HCT116 (cell line): ENCODE results near the gene MISP. TPM values are rescaled to one million over a fixed set of nuclear protein-coding genes. Genes with fewer than 3 reads are reported as not detected.

Experiments used
- ATAC-seq: fragments of 200-7000 bp; cut with Tn5 transposase; 2 replicates; pipeline ENCODE4 v1.9.1; 2020; ENCODE audit warnings: mild to moderate bottlenecking, moderate library complexity
- BruUV-seq: library from RNA; stranded (reverse); fragments of 400-500 nt; replicated peaks from 2 replicates; lab custom pipeline; 2021; lab: Mats Ljungman, UMichigan
- CTCF ChIA-PET: fragments of 300-600 bp; sonication (Branson Sonifier 250); formaldehyde crosslinking; loops from one replicate; lab custom pipeline; 2021; ENCODE audit warnings: antibody characterized with exemption; lab: Charles Lee
- POLR2A ChIA-PET: fragments of 300-600, 350-600 bp; sonication (Branson Sonifier 250); formaldehyde crosslinking; loops from one replicate; lab custom pipeline; 2021; ENCODE audit warnings: antibody characterized with exemption; lab: Charles Lee
- RAD21 ChIA-PET, 2 experiments: fragments of 300-600 bp; sonication (Branson Sonifier 250); formaldehyde crosslinking; loops; one replicate each; lab custom pipeline; 2023; ENCODE audit warnings: low total read pairs in 2 of 2; ENCODE audit not compliant: uncharacterized antibody in 2 of 2, unreplicated experiment in 2 of 2, low non-redundant PET in 1 of 2; lab: Charles Lee
- DNase-seq: peaks from one replicate; pipeline ENCODE4 v3.0.0-alpha.2; 2010; ENCODE audit warnings: low read depth, low spot score
- H2AFZ ChIP-seq: fragments of 200-600 bp; shearing (Covaris generic), sonication (generic); 2 replicates; pipeline ENCODE4 v1.6.1; 2017; ENCODE audit warnings: low read depth, mixed run types, mixed read lengths, antibody characterized with exemption, low read length; ENCODE audit not compliant: poor library complexity, severe bottlenecking
- H3K27ac ChIP-seq: 2 replicates; pipeline ENCODE4 v1.5.1; 2012; ENCODE audit warnings: low read depth, low read length
- H3K27me3 ChIP-seq: fragments of 200-600 bp; sonication (generic); 2 replicates; pipeline ENCODE4 v1.6.1; 2016; ENCODE audit warnings: mixed run types, low read length, mixed read lengths; ENCODE audit not compliant: insufficient read depth
- H3K36me3 ChIP-seq, 2 experiments: fragments of 200-500 bp in 1 of 2; fragments of 200-600 bp in 1 of 2; sonication (Bioruptor generic) in 1 of 2; sonication (generic) in 1 of 2; 2 replicates each; pipeline versions ENCODE4 v1.5.1 to v1.6.1; 2014 to 2016; ENCODE audit warnings: low read length in 2 of 2, inconsistent platforms in 1 of 2, mixed read lengths in 1 of 2, mixed run types in 1 of 2; ENCODE audit not compliant: insufficient read depth in 2 of 2, control insufficient read depth in 1 of 2
- H3K4me1 ChIP-seq, 2 experiments: fragments of 200-600 bp in 1 of 2; sonication (generic) in 1 of 2; 2 replicates each; pipeline versions ENCODE4 v1.5.1 to v1.6.1; 2012 to 2017; ENCODE audit warnings: low read length in 2 of 2, inconsistent platforms in 1 of 2, mild to moderate bottlenecking in 1 of 2, mixed read lengths in 1 of 2, mixed run types in 1 of 2, moderate library complexity in 1 of 2; ENCODE audit not compliant: insufficient read depth in 2 of 2, control insufficient read depth in 1 of 2
- H3K4me2 ChIP-seq: fragments of 200-600 bp; sonication (generic); 2 replicates; pipeline ENCODE4 v1.6.1; 2017; ENCODE audit warnings: mixed run types, low read length, mixed read lengths
- H3K4me3 ChIP-seq, 2 experiments: fragments of 200-600 bp in 1 of 2; sonication (generic) in 1 of 2; replicated peaks in 1 of 2; 2 replicates each; pipeline ENCODE4 v1.5.1; 2011 to 2016; ENCODE audit warnings: low read length in 2 of 2, control low read depth in 1 of 2, low read depth in 1 of 2, mild to moderate bottlenecking in 1 of 2, mixed read lengths in 1 of 2, mixed run types in 1 of 2
- H3K79me2 ChIP-seq: fragments of 200-600 bp; sonication (generic); 2 replicates; pipeline ENCODE4 v1.6.1; 2017; ENCODE audit warnings: mild to moderate bottlenecking, mixed run types, low read length, moderate library complexity, mixed read lengths; ENCODE audit not compliant: insufficient read depth
- H3K9ac ChIP-seq: fragments of 200-600 bp; sonication (generic); 2 replicates; pipeline ENCODE4 v1.6.1; 2016; ENCODE audit warnings: low read length, mixed read lengths
- H3K9me2 ChIP-seq: fragments of 200-600 bp; sonication (generic), shearing (Covaris generic); 2 replicates; pipeline ENCODE4 v1.6.1; 2017; ENCODE audit warnings: mixed run types, mild to moderate bottlenecking, moderate library complexity; ENCODE audit not compliant: insufficient read depth
- H3K9me3 ChIP-seq, 2 experiments: fragments of 200-500 bp in 1 of 2; fragments of 200-600 bp in 1 of 2; sonication (Bioruptor generic) in 1 of 2; sonication (generic) in 1 of 2; 2 replicates each; pipeline ENCODE4 v1.6.1; 2014 to 2017; ENCODE audit warnings: low read length in 2 of 2, mixed read lengths in 2 of 2, inconsistent platforms in 1 of 2, low read depth in 1 of 2, mild to moderate bottlenecking in 1 of 2, mixed run types in 1 of 2, moderate library complexity in 1 of 2; ENCODE audit not compliant: control insufficient read depth in 1 of 2, insufficient read depth in 1 of 2
- H4K20me1 ChIP-seq: fragments of 200-600 bp; sonication (generic), shearing (Covaris generic); 2 replicates; pipeline ENCODE4 v1.6.1; 2017; ENCODE audit warnings: mixed run types, mild to moderate bottlenecking, moderate library complexity; ENCODE audit not compliant: insufficient read depth
- CBX3 ChIP-seq: IDR thresholded peaks from 2 replicates; pipeline ENCODE4 v1.6.1; 2012; ENCODE audit warnings: low read depth
- CEBPB ChIP-seq: IDR thresholded peaks from 2 replicates; pipeline ENCODE4 v1.6.1; 2012; ENCODE audit warnings: low read depth
- EGR1 ChIP-seq: IDR thresholded peaks from 2 replicates; pipeline ENCODE4 v1.6.1; 2012; ENCODE audit warnings: low read depth
- EZH2 ChIP-seq: fragments of 200-600 bp; sonication (generic); IDR thresholded peaks from 2 replicates; pipeline ENCODE4 v1.6.1; 2017; ENCODE audit warnings: antibody characterized with exemption, mixed run types
- EZH2phosphoT487 ChIP-seq: fragments of 200-600 bp; IDR thresholded peaks from 2 replicates; pipeline ENCODE4 v1.6.1; 2018; ENCODE audit warnings: antibody characterized with exemption, borderline replicate concordance
- FOSL1 ChIP-seq: IDR thresholded peaks from 2 replicates; pipeline ENCODE4 v1.6.1; 2012; ENCODE audit warnings: low read depth
- JUND ChIP-seq: IDR thresholded peaks from 2 replicates; pipeline ENCODE4 v1.6.1; 2012
- POLR2A ChIP-seq: IDR thresholded peaks from 2 replicates; pipeline ENCODE4 v1.7.0; 2011; ENCODE audit warnings: borderline replicate concordance; ENCODE audit not compliant: insufficient read depth, insufficient read length; ENCODE audit errors: extremely low read depth
- POLR2AphosphoS5 ChIP-seq: IDR thresholded peaks from 2 replicates; pipeline ENCODE4 v1.6.1; 2011; ENCODE audit warnings: mild to moderate bottlenecking, low read depth, low read length, moderate library complexity
- RAD21 ChIP-seq: IDR thresholded peaks from 2 replicates; pipeline ENCODE4 v1.6.1; 2012; ENCODE audit warnings: low read depth, mild to moderate bottlenecking
- SIN3A ChIP-seq: IDR thresholded peaks from 2 replicates; pipeline ENCODE4 v1.6.1; 2012; ENCODE audit warnings: low read depth
- SP1 ChIP-seq: IDR thresholded peaks from 2 replicates; pipeline ENCODE4 v1.6.1; 2012; ENCODE audit warnings: low read depth
- SRF ChIP-seq: IDR thresholded peaks from 2 replicates; pipeline ENCODE4 v1.6.1; 2012; ENCODE audit warnings: low read depth
- TCF7L2 ChIP-seq: IDR thresholded peaks from 2 replicates; pipeline ENCODE4 v1.7.0; 2011; ENCODE audit warnings: borderline replicate concordance, inconsistent platforms; ENCODE audit not compliant: insufficient read depth, insufficient read length; ENCODE audit errors: extremely low read depth
- YY1 ChIP-seq: IDR thresholded peaks from 2 replicates; pipeline ENCODE4 v1.6.1; 2011; ENCODE audit warnings: low read length, low read depth, moderate library complexity, mild to moderate bottlenecking; ENCODE audit not compliant: insufficient replicate concordance; ENCODE audit errors: extremely low read depth
- ZFX ChIP-seq: fragments of 450-650 bp; IDR thresholded peaks from 2 replicates; pipeline ENCODE4 v1.6.1; 2017
- intact Hi-C: fragments of 100-400 bp; cut with micrococcal nuclease; formaldehyde crosslinking; loops from 2 replicates; pipeline ENCODE4 v1.10.0; 2022
- total RNA-seq: library from RNA; stranded (reverse); gene quantifications from one replicate; pipeline ENCODE4 v1.2.1, GENCODE V29; 2021; ENCODE audit not compliant: unreplicated experiment
- TF ChIP-seq, protein P1 (sequence below): IDR thresholded peaks from 2 replicates; pipeline ENCODE4 v1.6.1; 2011; ENCODE audit warnings: mild to moderate bottlenecking, low read length, moderate library complexity; ENCODE audit not compliant: insufficient replicate concordance; ENCODE audit errors: extremely low read depth
- TF ChIP-seq, protein P2 (sequence below): IDR thresholded peaks from 2 replicates; pipeline ENCODE4 v1.6.1; 2012
- TF ChIP-seq, protein P3 (sequence below): IDR thresholded peaks from 2 replicates; pipeline ENCODE4 v1.6.1; 2012; ENCODE audit warnings: low read depth
- TF ChIP-seq, protein P4 (sequence below): IDR thresholded peaks from 2 replicates; pipeline ENCODE4 v1.6.1; 2012

The MISP gene
- total RNA-seq, 1 experiment from 2014 or later = 38.2 TPM

- H3K4me3 ChIP-seq = peak overlapping the region; percentile 27 to 49
- peak overlapping the region; percentile 65 for H3K27ac ChIP-seq
- H3K9ac ChIP-seq = peak overlapping the region; percentile 55
- H3K9me2 ChIP-seq = no peaks in the 10 kb centered on the region
- H3K79me2 ChIP-seq = no peaks in the 10 kb centered on the region
- H3K36me3 ChIP-seq = no peaks in the 10 kb centered on the region
- no peak for TF ChIP-seq SP1
- no peak for TF ChIP-seq POLR2AphosphoS5
- TF ChIP-seq RAD21 = no peak
- TF ChIP-seq ZFX = no peak
- no peak for TF ChIP-seq EZH2phosphoT487
- TF ChIP-seq, protein P1, sequence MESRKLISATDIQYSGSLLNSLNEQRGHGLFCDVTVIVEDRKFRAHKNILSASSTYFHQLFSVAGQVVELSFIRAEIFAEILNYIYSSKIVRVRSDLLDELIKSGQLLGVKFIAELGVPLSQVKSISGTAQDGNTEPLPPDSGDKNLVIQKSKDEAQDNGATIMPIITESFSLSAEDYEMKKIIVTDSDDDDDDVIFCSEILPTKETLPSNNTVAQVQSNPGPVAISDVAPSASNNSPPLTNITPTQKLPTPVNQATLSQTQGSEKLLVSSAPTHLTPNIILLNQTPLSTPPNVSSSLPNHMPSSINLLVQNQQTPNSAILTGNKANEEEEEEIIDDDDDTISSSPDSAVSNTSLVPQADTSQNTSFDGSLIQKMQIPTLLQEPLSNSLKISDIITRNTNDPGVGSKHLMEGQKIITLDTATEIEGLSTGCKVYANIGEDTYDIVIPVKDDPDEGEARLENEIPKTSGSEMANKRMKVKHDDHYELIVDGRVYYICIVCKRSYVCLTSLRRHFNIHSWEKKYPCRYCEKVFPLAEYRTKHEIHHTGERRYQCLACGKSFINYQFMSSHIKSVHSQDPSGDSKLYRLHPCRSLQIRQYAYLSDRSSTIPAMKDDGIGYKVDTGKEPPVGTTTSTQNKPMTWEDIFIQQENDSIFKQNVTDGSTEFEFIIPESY = no peak
- no peak for TF ChIP-seq EZH2
- TF ChIP-seq, protein P2, sequence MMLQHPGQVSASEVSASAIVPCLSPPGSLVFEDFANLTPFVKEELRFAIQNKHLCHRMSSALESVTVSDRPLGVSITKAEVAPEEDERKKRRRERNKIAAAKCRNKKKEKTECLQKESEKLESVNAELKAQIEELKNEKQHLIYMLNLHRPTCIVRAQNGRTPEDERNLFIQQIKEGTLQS = no peak
- TF ChIP-seq EGR1 = no peak
- no peak for TF ChIP-seq JUND
- TF ChIP-seq SIN3A = no peak
- TF ChIP-seq SRF = no peak
- TF ChIP-seq, protein P3, sequence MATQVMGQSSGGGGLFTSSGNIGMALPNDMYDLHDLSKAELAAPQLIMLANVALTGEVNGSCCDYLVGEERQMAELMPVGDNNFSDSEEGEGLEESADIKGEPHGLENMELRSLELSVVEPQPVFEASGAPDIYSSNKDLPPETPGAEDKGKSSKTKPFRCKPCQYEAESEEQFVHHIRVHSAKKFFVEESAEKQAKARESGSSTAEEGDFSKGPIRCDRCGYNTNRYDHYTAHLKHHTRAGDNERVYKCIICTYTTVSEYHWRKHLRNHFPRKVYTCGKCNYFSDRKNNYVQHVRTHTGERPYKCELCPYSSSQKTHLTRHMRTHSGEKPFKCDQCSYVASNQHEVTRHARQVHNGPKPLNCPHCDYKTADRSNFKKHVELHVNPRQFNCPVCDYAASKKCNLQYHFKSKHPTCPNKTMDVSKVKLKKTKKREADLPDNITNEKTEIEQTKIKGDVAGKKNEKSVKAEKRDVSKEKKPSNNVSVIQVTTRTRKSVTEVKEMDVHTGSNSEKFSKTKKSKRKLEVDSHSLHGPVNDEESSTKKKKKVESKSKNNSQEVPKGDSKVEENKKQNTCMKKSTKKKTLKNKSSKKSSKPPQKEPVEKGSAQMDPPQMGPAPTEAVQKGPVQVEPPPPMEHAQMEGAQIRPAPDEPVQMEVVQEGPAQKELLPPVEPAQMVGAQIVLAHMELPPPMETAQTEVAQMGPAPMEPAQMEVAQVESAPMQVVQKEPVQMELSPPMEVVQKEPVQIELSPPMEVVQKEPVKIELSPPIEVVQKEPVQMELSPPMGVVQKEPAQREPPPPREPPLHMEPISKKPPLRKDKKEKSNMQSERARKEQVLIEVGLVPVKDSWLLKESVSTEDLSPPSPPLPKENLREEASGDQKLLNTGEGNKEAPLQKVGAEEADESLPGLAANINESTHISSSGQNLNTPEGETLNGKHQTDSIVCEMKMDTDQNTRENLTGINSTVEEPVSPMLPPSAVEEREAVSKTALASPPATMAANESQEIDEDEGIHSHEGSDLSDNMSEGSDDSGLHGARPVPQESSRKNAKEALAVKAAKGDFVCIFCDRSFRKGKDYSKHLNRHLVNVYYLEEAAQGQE = no peak
- no peak for TF ChIP-seq CEBPB
- TF ChIP-seq CBX3 = no peak
- TF ChIP-seq POLR2A = no peak
- TF ChIP-seq, protein P4, sequence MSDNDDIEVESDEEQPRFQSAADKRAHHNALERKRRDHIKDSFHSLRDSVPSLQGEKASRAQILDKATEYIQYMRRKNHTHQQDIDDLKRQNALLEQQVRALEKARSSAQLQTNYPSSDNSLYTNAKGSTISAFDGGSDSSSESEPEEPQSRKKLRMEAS = no peak; the same call in 1 of the 2 replicates
- no peak for TF ChIP-seq YY1
- TF ChIP-seq TCF7L2 = no peak
- TF ChIP-seq FOSL1 = no peak
- peak overlapping the region; percentile 93 for H3K4me2 ChIP-seq
- peaks cover 30 to 38% of the 10 kb centered on the region in 2 experiments for H3K4me1 ChIP-seq
- DNase-seq (no peak), ATAC-seq (peak; percentile 77)
- CTCF ChIA-PET = no interaction called here
- no peaks in the 10 kb centered on the region for H3K9me3 ChIP-seq
- intact Hi-C loops = no loop called here
- no peaks in the 10 kb centered on the region for H4K20me1 ChIP-seq
- no TSS peak for BruUV-seq
- H2AFZ ChIP-seq = peak overlapping the region; percentile 95
- RAD21 ChIA-PET = no interaction called here
- POLR2A ChIA-PET = no interaction called here
- no peaks in the 10 kb centered on the region for H3K27me3 ChIP-seq
Measured at GRCh38 chr19:782185-782877, 31.4 kb downstream of the MISP start.
